ENCODE results near the gene PSMA1. TPM values are rescaled to one million over a fixed set of nuclear protein-coding genes. Genes with fewer than 3 reads are reported as not detected.

Gene PSMA1
- total and polyA plus RNA-seq, 2 of the 8 experiments (the other 6 are each of a cell fraction or from before 2014, with no cell fraction given): 148 to 159 TPM

GRCh38 chr11:14499178-14499559, 21.0 kb downstream of the PSMA1 start (continued):
- TF ChIP-seq SIX5 (IDR thresholded peaks at IDR 0.05; ENCODE audit: low read depth, low read length) (no peak), BRCA1 (IDR thresholded peaks at IDR 0.05; ENCODE audit: low read depth, low read length) (no peak), RBBP5 (IDR thresholded peaks at IDR 0.05; ENCODE audit: borderline replicate concordance, low read depth, low read length) (no peak), ASH2L (IDR thresholded peaks at IDR 0.05; ENCODE audit: low read length) (no peak), HDAC6 (IDR thresholded peaks at IDR 0.05; ENCODE audit: low read depth, low read length) (no peak), KDM5A (IDR thresholded peaks at IDR 0.05; ENCODE audit: low read length) (no peak), EGR1 (IDR thresholded peaks at IDR 0.05; ENCODE audit: borderline replicate concordance, low read depth, low read length) (no peak), CREB1 (IDR thresholded peaks at IDR 0.05) (no peak), CHD1 (IDR thresholded peaks at IDR 0.05; ENCODE audit: low read depth, low read length) (no peak)

Data from H1 (cell line).